Erythroblast (primary cell): ENCODE measurements around the gene RRP8.

Experiments
- GATA1 ChIP-seq: IDR thresholded peaks from 2 replicates; pipeline ENCODE4 v1.6.1; 2011; ENCODE audit warnings: low read depth, mild to moderate bottlenecking, control low read depth, low read length, moderate library complexity
- POLR2A ChIP-seq: IDR thresholded peaks from 2 replicates; pipeline ENCODE4 v1.6.1; 2011; ENCODE audit warnings: mild to moderate bottlenecking, low read length

GRCh38 chr11:6563667-6564066 is 39.7 kb downstream of the RRP8 start:
- TF ChIP-seq POLR2A (no peak), GATA1 (no peak)
